Testis (tissue), 3 donors: ENCODE measurements around the gene CHCHD6. TPM values are rescaled to one million over a fixed set of nuclear protein-coding genes. Genes with fewer than 3 reads are reported as not detected.

ENCODE experiments used
- DNase-seq: peaks from one replicate; pipeline ENCODE4 v3.0.0-alpha.2; 2019
- H3K27ac ChIP-seq, 2 donors: fragments of 200-600 bp; sonication (generic); one replicate each; pipeline ENCODE4 v1.5.1; 2019
- H3K27me3 ChIP-seq: fragments of 200-600 bp; sonication (generic); one replicate; pipeline ENCODE4 v1.5.1; 2019
- H3K36me3 ChIP-seq: fragments of 200-600 bp; sonication (generic); one replicate; pipeline ENCODE4 v1.5.1; 2017; ENCODE audit warnings: low read depth; ENCODE audit errors: missing control alignments
- H3K4me1 ChIP-seq: fragments of 200-600 bp; sonication (generic); one replicate; pipeline ENCODE4 v1.5.1; 2019
- H3K4me3 ChIP-seq, 2 donors: fragments of 200-600 bp; sonication (generic); one replicate each; pipeline ENCODE4 v1.5.1; 2017 to 2019
- H3K9me3 ChIP-seq: fragments of 200-600 bp; sonication (generic); one replicate; pipeline ENCODE4 v1.5.1; 2017
- CTCF ChIP-seq, 3 experiments: fragments of 450-650 bp in 2 of 3; fragments of 200-600 bp in 1 of 3; sonication (generic) in 1 of 3; IDR thresholded peaks; one replicate each; pipeline ENCODE4 v1.5.1; 2016 to 2019; ENCODE audit warnings: antibody characterized with exemption in 3 of 3, mild to moderate bottlenecking in 2 of 3, moderate library complexity in 1 of 3
- POLR2A ChIP-seq: fragments of 450-650 bp; IDR thresholded peaks from one replicate; pipeline ENCODE4 v1.6.1; 2017; ENCODE audit warnings: antibody characterized with exemption, mild to moderate bottlenecking, moderate library complexity
- WGBS, 2 donors: methylation state at CpG; one replicate each; pipeline ENCODE4 v1.1.5; 2018; 5-methylcytosine and 5-hydroxymethylcytosine counted together
- intact Hi-C: fragments of 100-400 bp; cut with DNase I; formaldehyde crosslinking; loops from one replicate; pipeline ENCODE4 v1.15.1; 2023; ENCODE audit warnings: low total_unique reads
- polyA plus RNA-seq: library from polyadenylated mRNA; stranded (reverse); fragments of 350-450 nt; fragmentation: Illumina TruSeq; extraction: RNeasy Lipid Tissue Mini Kit (QIAGEN cat#74804); gene quantifications from one replicate; pipeline ENCODE4 v1.2.3, GENCODE V29; 2014; ENCODE audit warnings: low read depth, low replicate concordance; ENCODE audit not compliant: insufficient read depth
- total RNA-seq, 2 donors: library from RNA; depleted of rRNA; stranded (reverse); fragments of >200 nt; gene quantifications; one replicate each; pipeline ENCODE4 v1.2.3, GENCODE V29; 2016

CHCHD6 gene
- total and polyA plus RNA-seq, 3 donors from 2014 or later = 47.6 to 84.6 (median 49.9) TPM

DNA sequence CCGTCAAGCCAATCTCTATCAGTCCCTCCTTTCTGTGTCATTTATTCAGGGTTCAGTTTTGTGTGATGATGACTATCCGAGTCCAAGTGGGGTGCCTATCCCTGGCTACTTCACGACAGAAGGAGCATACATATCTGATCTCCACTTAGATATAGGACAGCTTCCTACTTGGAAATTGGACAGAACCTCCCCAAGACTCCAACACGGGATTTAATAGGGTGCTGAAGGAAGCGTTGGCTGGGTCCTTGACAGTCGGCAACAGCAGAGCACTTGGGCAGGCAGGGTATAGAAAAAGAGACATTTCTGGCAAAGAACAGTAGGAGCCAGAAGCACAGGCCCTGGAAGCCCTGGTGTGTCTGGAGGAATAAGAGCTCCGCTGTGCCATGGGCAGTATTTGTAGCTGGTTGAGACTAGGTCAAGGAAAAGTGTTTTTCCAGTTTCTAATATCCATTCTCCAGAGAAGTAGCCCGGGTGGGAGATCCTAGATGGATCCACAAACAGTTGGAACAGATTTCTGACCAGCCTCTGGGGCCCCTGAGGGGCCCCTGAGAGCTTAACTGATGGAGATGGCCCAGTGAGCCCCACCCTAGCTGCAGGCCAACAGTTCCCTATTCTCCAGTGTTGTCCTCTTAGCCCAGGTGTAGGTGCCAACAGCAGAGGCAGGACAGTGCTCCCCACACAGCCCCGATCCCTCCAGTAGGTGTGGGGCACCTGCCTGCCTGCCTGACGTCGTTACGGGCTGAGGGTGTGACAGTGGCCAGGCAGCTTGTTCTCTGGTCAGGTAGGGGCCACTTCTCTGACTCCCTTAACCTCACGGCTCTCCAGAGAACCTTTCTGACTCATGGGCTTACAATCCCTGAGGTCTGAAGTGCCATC lies 130.8 kb downstream of the CHCHD6 start:
- H3K4me3 ChIP-seq = no peak overlapping the region
- no peak overlapping the region for H3K27ac ChIP-seq
- 89 to 94% methylated on average over 9 to 13 of the region's 13 CpGs for WGBS, 2 donors
- H3K27me3 ChIP-seq = no peaks in the 10 kb centered on the region
- no peaks in the 10 kb centered on the region for H3K4me1 ChIP-seq
- intact Hi-C loops = no loop called here
- no peak for DNase-seq
- no peak for TF ChIP-seq CTCF (IDR thresholded peaks at IDR 0.05)
- TF ChIP-seq POLR2A = no peak
- H3K36me3 ChIP-seq = no peaks in the 10 kb centered on the region
- no peaks in the 10 kb centered on the region for H3K9me3 ChIP-seq

- Histone ChIP-seq H3K36me3 (no peaks in the 10 kb centered on the region), H3K4me3 (no peak overlapping the region), H3K9me3 (no peaks in the 10 kb centered on the region), H3K4me1 (no peaks in the 10 kb centered on the region), H3K27ac (no peak overlapping the region), H3K27me3 (no peaks in the 10 kb centered on the region)
- intact Hi-C loops = no loop called here
- no peak for TF ChIP-seq CTCF (IDR thresholded peaks at IDR 0.05)
- no peak for TF ChIP-seq POLR2A
- 74 to 78% methylated on average over 9 of the region's 9 CpGs for WGBS, 2 donors
- no peak for DNase-seq
Measured at GRCh38 chr3:126835472-126836219, 131.6 kb downstream of the CHCHD6 start.

DNA sequence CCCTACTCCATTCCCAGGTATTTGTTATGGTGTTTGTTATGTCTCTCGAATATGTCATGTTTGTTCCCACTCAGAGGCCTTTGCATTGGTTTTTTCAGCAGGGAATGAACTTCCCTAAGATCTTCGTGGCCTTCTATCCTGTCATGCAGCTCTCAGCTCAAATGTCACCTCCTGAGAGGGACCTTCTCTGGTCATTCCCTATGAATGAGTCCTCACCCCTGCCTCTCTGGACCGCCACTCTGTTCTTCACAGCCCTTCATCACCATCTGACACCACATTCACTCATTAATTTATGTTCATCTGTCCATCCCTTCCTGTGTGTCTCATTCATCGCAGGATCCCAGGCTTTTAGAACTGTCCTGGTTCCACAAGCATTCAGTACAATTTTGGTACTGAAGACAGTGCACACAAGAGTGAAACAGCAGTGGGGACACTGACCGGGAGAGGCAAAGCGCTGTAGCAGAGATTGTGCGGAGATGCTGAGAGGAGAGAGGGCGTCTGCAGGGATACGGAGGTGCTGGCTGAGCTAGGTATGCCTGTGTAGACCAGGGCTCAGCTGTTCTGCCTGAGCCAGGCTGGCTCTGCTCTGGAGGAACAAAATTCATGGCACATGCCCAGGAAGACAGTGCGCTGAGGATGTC lies 132.3 kb downstream of the CHCHD6 start:
- Histone ChIP-seq H3K27ac (no peak overlapping the region), H3K36me3 (no peaks in the 10 kb centered on the region), H3K9me3 (no peaks in the 10 kb centered on the region), H3K4me3 (no peak overlapping the region), H3K27me3 (no peaks in the 10 kb centered on the region), H3K4me1 (no peaks in the 10 kb centered on the region)
- no peak for DNase-seq
- TF ChIP-seq POLR2A (no peak), CTCF (IDR thresholded peaks at IDR 0.05) (no peak)
- intact Hi-C loops = no loop called here
- 87 to 92% methylated on average over 10 of the region's 10 CpGs for WGBS, 2 donors

DNA sequence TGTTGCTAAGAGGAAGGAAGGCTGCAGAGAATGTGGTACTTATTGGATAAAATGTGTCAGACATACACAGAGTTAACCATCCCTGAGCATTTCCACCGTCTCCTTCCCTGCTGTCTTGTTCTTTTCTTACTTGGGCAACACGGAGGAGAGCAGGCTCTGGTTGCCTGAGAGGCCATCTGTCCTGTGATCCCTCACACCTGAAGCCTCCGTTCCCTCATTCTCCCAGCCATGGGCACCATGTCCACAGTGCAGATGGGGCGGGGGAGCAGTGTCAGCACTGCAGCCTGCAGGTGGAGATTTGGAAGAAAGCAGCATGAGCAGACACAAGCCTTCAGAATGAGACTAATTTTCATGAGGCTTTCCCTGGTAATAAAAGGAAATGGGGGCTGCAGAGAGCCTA lies 133.7 kb downstream of the CHCHD6 start:
- no peak for DNase-seq
- 86% methylated on average over 4 of the region's 4 CpGs for WGBS, 2 donors

More for the DNA sequence above, 133.7 kb downstream of the CHCHD6 start:
- Histone ChIP-seq H3K4me1 (no peaks in the 10 kb centered on the region), H3K4me3 (no peak overlapping the region), H3K27me3 (no peaks in the 10 kb centered on the region), H3K36me3 (no peaks in the 10 kb centered on the region), H3K27ac (no peak overlapping the region), H3K9me3 (no peaks in the 10 kb centered on the region)
- intact Hi-C loops = no loop called here
- no peak for TF ChIP-seq POLR2A
- no peak for TF ChIP-seq CTCF (IDR thresholded peaks at IDR 0.05)
